Gastrocnemius medialis (tissue), 4 donors: ENCODE measurements around the gene ACVR2A. TPM values are rescaled to one million over a fixed set of nuclear protein-coding genes. Genes with fewer than 3 reads are reported as not detected.

ENCODE experiments used
- ATAC-seq, 2 donors: fragments of 150-250 bp; one replicate each; pipeline ENCODE4 v1.9.1; 2016
- DNase-seq, 2 donors: peaks; one replicate each; pipeline ENCODE4 v3.0.0-alpha.2; 2019
- H3K27ac ChIP-seq, 4 donors: fragments of 200-600 bp; sonication (generic); 1 replicate in 1 of 4; 2 replicates in 3 of 4; pipeline ENCODE4 v1.5.1; 2016 to 2018; ENCODE audit warnings: mild to moderate bottlenecking in 2 of 4, moderate library complexity in 1 of 4
- H3K27me3 ChIP-seq, 3 donors: fragments of 200-600 bp; sonication (generic) in 2 of 3; 1 replicate in 1 of 3; 2 replicates in 2 of 3; pipeline versions ENCODE4 v1.5.1 to v1.6.0; 2016 to 2019; ENCODE audit warnings: mild to moderate bottlenecking in 1 of 3, moderate library complexity in 1 of 3
- H3K36me3 ChIP-seq, 2 donors: fragments of 200-600 bp; sonication (generic) in 1 of 2; one replicate each; pipeline ENCODE4 v1.5.1; 2017 to 2018
- H3K4me1 ChIP-seq, 2 donors: fragments of 200-600 bp; sonication (generic) in 1 of 2; one replicate each; pipeline ENCODE4 v1.5.1; 2016 to 2017; ENCODE audit warnings: mild to moderate bottlenecking in 2 of 2
- H3K4me3 ChIP-seq, 4 donors: fragments of 200-600 bp; sonication (generic) in 3 of 4; 1 replicate in 1 of 4; 2 replicates in 3 of 4; pipeline ENCODE4 v1.5.1; 2016 to 2019; ENCODE audit warnings: mild to moderate bottlenecking in 2 of 4
- H3K9me3 ChIP-seq, 3 donors: fragments of 200-600 bp; sonication (generic) in 2 of 3; 1 replicate in 1 of 3; 2 replicates in 2 of 3; pipeline ENCODE4 v1.5.1; 2016 to 2019
- CTCF ChIP-seq, 5 experiments: fragments of 450-650 bp in 3 of 5; fragments of 200-600 bp in 2 of 5; sonication (generic) in 2 of 5; IDR thresholded peaks in 4 of 5; conservative IDR thresholded peaks in 1 of 5; 1 replicate in 4 of 5; 2 replicates in 1 of 5; pipeline ENCODE4 v1.5.1; 2016 to 2019; ENCODE audit warnings: antibody characterized with exemption in 5 of 5, mild to moderate bottlenecking in 3 of 5, moderate library complexity in 3 of 5
- POLR2A ChIP-seq, 2 donors: fragments of 450-650 bp; IDR thresholded peaks; one replicate each; pipeline ENCODE4 v1.6.1; 2017; ENCODE audit warnings: antibody characterized with exemption in 2 of 2, mild to moderate bottlenecking in 2 of 2, moderate library complexity in 2 of 2
- in situ Hi-C, 4 donors: fragments of 200-750 bp; cut with MboI; loops; one replicate each; pipeline versions ENCODE4 v1.15.0 to v1.8.0; 2017; ENCODE audit warnings: low sequenced_read_pairs in 4 of 4
- intact Hi-C: fragments of 100-400 bp; cut with DNase I; formaldehyde crosslinking; loops from one replicate; pipeline ENCODE4 v1.15.1; 2023; ENCODE audit warnings: low total_unique reads
- total RNA-seq, 4 donors: library from RNA; depleted of rRNA; stranded (reverse); fragments of >200 nt; gene quantifications; one replicate each; pipeline versions ENCODE4 v1.1.0 to v1.2.3, GENCODE V29; 2016

ACVR2A gene
- total RNA-seq, 4 donors from 2014 or later, result 6.6 to 10.6 (median 7.5) TPM

- no peaks in the 10 kb centered on the region for H3K4me1 ChIP-seq
- TF ChIP-seq POLR2A (IDR thresholded peaks at IDR 0.05) (no peak), CTCF (IDR thresholded peaks at IDR 0.05 in 4 of 5, conservative IDR thresholded peaks at IDR 0.05 in 1 of 5) (no peak)
- H3K9me3 ChIP-seq, result no peaks in the 10 kb centered on the region
- intact Hi-C loops, result no loop called here
- no peaks in the 10 kb centered on the region for H3K27me3 ChIP-seq
- H3K4me3 ChIP-seq, result no peak overlapping the region
- no peak for DNase-seq
- ATAC-seq, result no peak
- H3K36me3 ChIP-seq, result peaks cover 4 to 17% of the 10 kb centered on the region in 2 donors
- in situ Hi-C loops, result no loop called here
- no peak overlapping the region for H3K27ac ChIP-seq
Measured at GRCh38 chr2:147952118-147952517, 107.3 kb downstream of the ACVR2A start.

- DNase-seq (no peak), ATAC-seq (no peak)
- no peak overlapping the region for H3K27ac ChIP-seq
- no peak overlapping the region for H3K4me3 ChIP-seq
- intact Hi-C loops (no loop called here), in situ Hi-C loops (no loop called here)
- H3K9me3 ChIP-seq, result no peaks in the 10 kb centered on the region
- TF ChIP-seq POLR2A (IDR thresholded peaks at IDR 0.05), result no peak
- TF ChIP-seq CTCF (IDR thresholded peaks at IDR 0.05 in 4 of 5, conservative IDR thresholded peaks at IDR 0.05 in 1 of 5), result no peak
- peaks cover 7% of the 10 kb centered on the region in 2 donors for H3K4me1 ChIP-seq
- H3K36me3 ChIP-seq, result no peaks in the 10 kb centered on the region
- H3K27me3 ChIP-seq, result no peaks in the 10 kb centered on the region
Measured at GRCh38 chr2:147968571-147968970, 123.7 kb downstream of the ACVR2A start.

GRCh38 chr2:147976102-147976501, 131.3 kb downstream of the ACVR2A start:
- no peak for DNase-seq
- in situ Hi-C loops, result no loop called here
- Histone ChIP-seq H3K27me3 (no peaks in the 10 kb centered on the region), H3K4me3 (no peak overlapping the region), H3K36me3 (no peaks in the 10 kb centered on the region), H3K9me3 (no peaks in the 10 kb centered on the region), H3K27ac (no peak overlapping the region), H3K4me1 (peaks cover 14 to 25% of the 10 kb centered on the region in 2 donors)
- no peak for ATAC-seq
- TF ChIP-seq CTCF (IDR thresholded peaks at IDR 0.05 in 4 of 5, conservative IDR thresholded peaks at IDR 0.05 in 1 of 5), result no peak
- no peak for TF ChIP-seq POLR2A (IDR thresholded peaks at IDR 0.05)
- intact Hi-C loops, result no loop called here

GRCh38 chr2:147977679-147978078, 132.8 kb downstream of the ACVR2A start:
- H3K27me3 ChIP-seq, result no peaks in the 10 kb centered on the region
- intact Hi-C loops (no loop called here), in situ Hi-C loops (no loop called here)
- no peak overlapping the region for H3K4me3 ChIP-seq
- ATAC-seq (no peak), DNase-seq (no peak)
- TF ChIP-seq POLR2A (IDR thresholded peaks at IDR 0.05) (no peak), CTCF (IDR thresholded peaks at IDR 0.05 in 4 of 5, conservative IDR thresholded peaks at IDR 0.05 in 1 of 5) (no peak)
- H3K9me3 ChIP-seq, result no peaks in the 10 kb centered on the region
- peaks cover 14 to 25% of the 10 kb centered on the region in 2 donors for H3K4me1 ChIP-seq
- H3K36me3 ChIP-seq, result no peaks in the 10 kb centered on the region
- no peak overlapping the region for H3K27ac ChIP-seq

Other genes starting within 250 kb of the ACVR2A start
- 10 to 100 TPM; 34.8 to 51.8 (median 43.1) TPM for gene ORC4, start 175.7 kb downstream of the ACVR2A start, total RNA-seq
- 10 to 100 TPM; 15.2 to 27.2 (median 15.5) TPM for gene MBD5, start 176.1 kb downstream of the ACVR2A start, total RNA-seq